DOHH2 (cell line): ENCODE results near the gene LILRB3.
"Not testable (repeated sequence)": the region's sequence is repeated elsewhere in the genome, so short reads cannot be mapped to it uniquely, and the experiment has no call there.

Experiments used
- H3F3A ChIP-seq: fragments of 200-600 bp; sonication (generic), shearing (Covaris generic); 2 replicates; pipeline ENCODE4 v1.6.0; 2016; ENCODE audit warnings: antibody characterized with exemption, mild to moderate bottlenecking; ENCODE audit not compliant: control insufficient read depth, insufficient read depth
- H3K27ac ChIP-seq: fragments of 200-600 bp; sonication (generic); 2 replicates; pipeline ENCODE4 v1.5.1; 2014; ENCODE audit warnings: low read depth, mild to moderate bottlenecking, low read length, moderate library complexity
- H3K27me3 ChIP-seq: fragments of 200-600 bp; sonication (generic); 2 replicates; pipeline ENCODE4 v1.6.1; 2014; ENCODE audit warnings: mild to moderate bottlenecking, low read length, mixed read lengths; ENCODE audit not compliant: control insufficient read depth
- H3K36me3 ChIP-seq: fragments of 200-600 bp; sonication (generic); 2 replicates; pipeline ENCODE4 v1.6.1; 2014; ENCODE audit warnings: mild to moderate bottlenecking, low read length, moderate library complexity, mixed read lengths; ENCODE audit not compliant: control insufficient read depth
- H3K4me1 ChIP-seq: fragments of 200-600 bp; sonication (generic); 2 replicates; pipeline ENCODE4 v1.6.1; 2014; ENCODE audit warnings: mild to moderate bottlenecking, low read length, mixed read lengths; ENCODE audit not compliant: control insufficient read depth
- H3K4me2 ChIP-seq: fragments of 200-600 bp; sonication (generic); 2 replicates; pipeline ENCODE4 v1.6.0; 2014; ENCODE audit warnings: mild to moderate bottlenecking, low read length, moderate library complexity
- H3K4me3 ChIP-seq: fragments of 200-600 bp; sonication (generic); 2 replicates; pipeline ENCODE4 v1.5.1; 2014; ENCODE audit warnings: mild to moderate bottlenecking, low read length, mixed read lengths
- H3K79me2 ChIP-seq: fragments of 200-600 bp; sonication (generic); 2 replicates; pipeline ENCODE4 v1.6.1; 2014; ENCODE audit warnings: mild to moderate bottlenecking, low read length, mixed read lengths; ENCODE audit not compliant: control insufficient read depth
- H3K9me2 ChIP-seq: fragments of 200-600 bp; sonication (generic); replicated peaks from 2 replicates; pipeline ENCODE4 v1.6.1; 2014; ENCODE audit warnings: mild to moderate bottlenecking, low read length, mixed read lengths; ENCODE audit not compliant: control insufficient read depth
- H3K9me3 ChIP-seq: fragments of 200-600 bp; sonication (generic); 2 replicates; pipeline ENCODE4 v1.6.1; 2014; ENCODE audit warnings: antibody characterized with exemption, low read length, mixed read lengths; ENCODE audit not compliant: control insufficient read depth, insufficient read depth
- H4K20me1 ChIP-seq: fragments of 200-600 bp; sonication (generic); 2 replicates; pipeline ENCODE4 v1.6.0; 2014; ENCODE audit warnings: low read depth, mild to moderate bottlenecking, antibody characterized with exemption, low read length, moderate library complexity; ENCODE audit not compliant: control insufficient read depth, insufficient read depth
- EZH2phosphoT487 ChIP-seq: fragments of 200-600 bp; sonication (generic); IDR thresholded peaks from 2 replicates; pipeline ENCODE4 v1.6.1; 2017; ENCODE audit warnings: borderline replicate concordance, mild to moderate bottlenecking, antibody characterized with exemption, low read length, moderate library complexity, mixed read lengths
- TF ChIP-seq, protein P1 (sequence below): fragments of 200-600 bp; sonication (generic); IDR thresholded peaks from one replicate; pipeline ENCODE4 v1.5.1; 2014; ENCODE audit warnings: antibody characterized with exemption, mild to moderate bottlenecking, low read depth, low read length; ENCODE audit not compliant: poor library complexity, severe bottlenecking

The LILRB3 gene

DNA sequence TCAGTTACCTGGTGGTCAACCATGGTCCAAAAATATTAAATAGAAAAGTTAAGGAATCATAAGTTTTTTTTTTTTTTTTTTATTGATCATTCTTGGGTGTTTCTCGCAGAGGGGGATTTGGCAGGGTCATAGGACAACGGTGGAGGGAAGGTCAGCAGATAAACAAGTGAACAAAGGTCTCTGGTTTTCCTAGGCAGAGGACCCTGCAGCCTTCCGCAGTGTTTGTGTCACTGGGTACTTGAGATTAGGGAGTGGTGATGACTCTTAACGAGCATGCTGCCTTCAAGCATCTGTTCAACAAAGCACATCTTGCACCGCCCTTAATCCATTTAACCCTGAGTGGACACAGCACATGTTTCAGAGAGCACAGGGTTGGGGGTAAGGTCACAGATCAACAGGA lies 8.6 kb downstream of the LILRB3 start:
- not testable (repeated sequence) for H3K36me3 ChIP-seq

DNA sequence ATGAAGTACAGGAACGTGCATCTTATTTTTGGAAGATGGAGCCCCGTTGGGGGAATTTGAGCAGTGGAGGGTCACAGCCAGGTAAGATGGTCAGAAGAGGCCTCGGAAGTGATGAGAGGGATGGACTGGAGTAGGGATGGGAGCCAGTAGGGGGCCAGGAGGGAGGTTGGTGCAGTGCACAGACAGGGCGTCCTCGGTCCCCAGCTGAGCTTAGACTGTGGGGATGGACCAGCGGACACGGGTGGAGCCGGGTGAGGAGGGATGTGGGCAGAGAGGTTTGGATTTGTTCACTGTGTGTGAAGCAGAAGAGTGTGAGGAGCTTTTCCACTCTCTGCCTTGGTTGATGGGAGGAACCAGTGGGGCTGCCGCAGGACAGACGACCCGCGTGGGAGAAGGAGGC lies 11.6 kb downstream of the LILRB3 start:
- no peak for TF ChIP-seq EZH2phosphoT487
- TF ChIP-seq, protein P1, sequence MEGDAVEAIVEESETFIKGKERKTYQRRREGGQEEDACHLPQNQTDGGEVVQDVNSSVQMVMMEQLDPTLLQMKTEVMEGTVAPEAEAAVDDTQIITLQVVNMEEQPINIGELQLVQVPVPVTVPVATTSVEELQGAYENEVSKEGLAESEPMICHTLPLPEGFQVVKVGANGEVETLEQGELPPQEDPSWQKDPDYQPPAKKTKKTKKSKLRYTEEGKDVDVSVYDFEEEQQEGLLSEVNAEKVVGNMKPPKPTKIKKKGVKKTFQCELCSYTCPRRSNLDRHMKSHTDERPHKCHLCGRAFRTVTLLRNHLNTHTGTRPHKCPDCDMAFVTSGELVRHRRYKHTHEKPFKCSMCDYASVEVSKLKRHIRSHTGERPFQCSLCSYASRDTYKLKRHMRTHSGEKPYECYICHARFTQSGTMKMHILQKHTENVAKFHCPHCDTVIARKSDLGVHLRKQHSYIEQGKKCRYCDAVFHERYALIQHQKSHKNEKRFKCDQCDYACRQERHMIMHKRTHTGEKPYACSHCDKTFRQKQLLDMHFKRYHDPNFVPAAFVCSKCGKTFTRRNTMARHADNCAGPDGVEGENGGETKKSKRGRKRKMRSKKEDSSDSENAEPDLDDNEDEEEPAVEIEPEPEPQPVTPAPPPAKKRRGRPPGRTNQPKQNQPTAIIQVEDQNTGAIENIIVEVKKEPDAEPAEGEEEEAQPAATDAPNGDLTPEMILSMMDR: no peak
- H3F3A ChIP-seq: peaks cover 38% of the 10 kb centered on the region
- no peak overlapping the region for H3K4me2 ChIP-seq
- H3K4me1 ChIP-seq: peaks cover 6% of the 10 kb centered on the region; the same call in 1 of the 2 replicates
- peaks cover 37% of the 10 kb centered on the region for H3K36me3 ChIP-seq
- peaks cover 21% of the 10 kb centered on the region for H3K79me2 ChIP-seq
- no peaks in the 10 kb centered on the region for H3K27me3 ChIP-seq
- H3K4me3 ChIP-seq: no peak overlapping the region
- no peaks in the 10 kb centered on the region for H3K9me2 ChIP-seq
- no peaks in the 10 kb centered on the region for H3K9me3 ChIP-seq
- H3K27ac ChIP-seq: no peak overlapping the region
- peaks cover 8% of the 10 kb centered on the region for H4K20me1 ChIP-seq

More for the DNA sequence above, 8.6 kb downstream of the LILRB3 start:
- H4K20me1 ChIP-seq, H3K27me3 ChIP-seq, H3K9me3 ChIP-seq, H3K4me2 ChIP-seq, H3K79me2 ChIP-seq, H3K4me1 ChIP-seq, H3K4me3 ChIP-seq, H3K9me2 ChIP-seq, H3K27ac ChIP-seq: not testable (repeated sequence)
- peaks cover 16% of the 10 kb centered on the region for H3F3A ChIP-seq

DNA sequence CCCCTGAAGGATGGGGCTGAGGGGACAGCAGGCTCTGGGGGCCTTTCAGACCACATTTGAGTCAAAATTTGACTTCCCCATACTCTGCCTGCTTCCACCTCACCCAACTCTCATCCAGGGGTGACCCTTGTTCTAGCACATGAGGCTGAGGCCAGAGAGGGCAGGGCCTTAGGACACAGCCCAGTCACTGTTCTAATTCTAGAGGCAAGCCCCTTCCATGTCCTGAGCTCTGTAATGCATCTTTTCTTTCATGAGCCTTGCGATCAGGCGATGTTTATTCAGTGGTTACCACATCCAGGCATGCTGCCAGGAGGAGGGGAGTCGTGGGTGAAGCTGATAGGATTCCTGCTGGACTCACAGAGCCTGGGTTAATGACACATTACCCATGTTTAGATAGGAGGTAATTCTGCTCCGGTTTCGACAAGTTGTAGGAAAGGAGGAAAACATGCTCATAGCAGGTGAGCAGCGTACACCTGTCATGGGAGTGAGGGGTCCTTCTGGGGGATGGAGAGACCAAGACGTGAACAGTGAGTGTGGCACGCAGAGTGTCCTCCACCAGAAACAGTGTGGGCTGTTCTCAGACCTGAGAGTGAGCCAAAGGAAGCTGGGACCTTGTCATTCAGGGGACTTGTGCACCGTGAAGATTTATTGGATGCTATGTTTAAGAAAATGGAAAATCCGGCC lies 12.9 kb downstream of the LILRB3 start:
- Histone ChIP-seq H3K4me1 (peaks cover 13% of the 10 kb centered on the region), H4K20me1 (peaks cover 18% of the 10 kb centered on the region), H3K27me3 (no peaks in the 10 kb centered on the region), H3K4me2 (no peak overlapping the region), H3K9me2 (no peaks in the 10 kb centered on the region), H3K27ac (no peak overlapping the region), H3K79me2 (peaks cover 34% of the 10 kb centered on the region), H3F3A (peaks cover 50% of the 10 kb centered on the region), H3K4me3 (no peak overlapping the region), H3K9me3 (no peaks in the 10 kb centered on the region), H3K36me3 (peaks cover 50% of the 10 kb centered on the region)
- no peak for TF ChIP-seq EZH2phosphoT487
- TF ChIP-seq, protein P1: no peak

DNA sequence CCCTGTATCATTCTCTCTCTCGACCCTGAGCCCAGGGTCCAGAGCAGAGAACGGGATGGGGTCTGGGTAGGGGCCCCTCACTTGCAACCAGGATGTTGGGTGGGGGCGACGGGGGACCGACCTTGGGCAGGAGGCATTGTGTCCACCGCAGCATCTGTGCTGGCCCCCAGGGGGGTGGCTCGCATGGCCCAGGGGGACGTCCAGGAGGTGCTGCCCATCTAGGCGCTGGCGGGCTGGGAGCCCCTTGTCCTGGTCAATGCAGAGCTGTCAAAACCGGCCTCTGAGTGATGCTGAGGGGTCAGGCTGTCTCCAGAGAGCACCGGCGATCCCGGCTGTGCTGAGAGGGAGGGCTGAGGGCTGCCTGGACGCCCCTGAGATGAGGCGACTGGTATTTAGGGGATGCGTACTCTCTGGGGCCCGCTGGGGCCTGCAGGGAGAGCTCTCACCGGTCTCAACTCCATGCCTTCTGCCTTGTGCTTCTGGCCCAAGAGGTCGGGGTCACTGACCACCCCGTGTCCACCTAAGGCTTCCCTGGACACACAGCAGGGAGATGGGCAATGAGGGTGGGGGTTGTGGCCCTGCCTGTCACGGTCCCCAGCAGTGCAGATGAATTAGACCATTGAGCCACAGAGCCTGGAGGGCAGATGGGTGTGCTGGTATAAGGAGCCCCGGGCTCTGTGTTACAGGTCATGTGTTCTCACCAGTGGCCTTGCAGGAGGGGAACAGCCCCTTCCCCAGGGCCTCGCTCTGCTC lies 13.6 kb downstream of the LILRB3 start:
- Histone ChIP-seq H3K4me2 (no peak overlapping the region), H3K36me3 (peaks cover 57% of the 10 kb centered on the region), H3K9me2 (no peaks in the 10 kb centered on the region), H3K4me1 (peaks cover 20% of the 10 kb centered on the region), H3K79me2 (peaks cover 41% of the 10 kb centered on the region), H4K20me1 (peaks cover 25% of the 10 kb centered on the region), H3K4me3 (no peak overlapping the region), H3K27me3 (no peaks in the 10 kb centered on the region), H3K27ac (no peak overlapping the region), H3K9me3 (no peaks in the 10 kb centered on the region), H3F3A (peaks cover 57% of the 10 kb centered on the region)
- TF ChIP-seq, protein P1: no peak
- no peak for TF ChIP-seq EZH2phosphoT487
